H1 (cell line): ENCODE measurements around the gene AVL9. TPM values are rescaled to one million over a fixed set of nuclear protein-coding genes. Genes with fewer than 3 reads are reported as not detected.

Experiments
- CTCF ChIA-PET: fragments of 300-600 bp; sonication (Branson Sonifier 250); formaldehyde crosslinking; loops from one replicate; lab custom pipeline; 2021; ENCODE audit not compliant: partially characterized antibody; lab: Charles Lee
- POLR2A ChIA-PET: fragments of 300-600 bp; sonication (Branson Sonifier 250); formaldehyde crosslinking; loops from one replicate; lab custom pipeline; 2021; ENCODE audit warnings: inconsistent platforms; ENCODE audit not compliant: partially characterized antibody; lab: Charles Lee
- DNase-seq, 2 experiments: peaks; one replicate each; pipeline versions ENCODE4 v3.0.0 to v3.0.0-alpha.2; 2010 to 2022; ENCODE audit warnings: low spot score in 2 of 2, low read depth in 1 of 2, mixed read lengths in 1 of 2
- FAIRE-seq: peaks from 2 replicates; lab custom pipeline; 2011; peaks lifted over from hg19 to GRCh38; lab: Jason Lieb, UNC
- H2AFZ ChIP-seq: 2 replicates; pipeline ENCODE4 v1.8.1; 2012; ENCODE audit warnings: low read length, inconsistent platforms
- H2AK5ac ChIP-seq: 2 replicates; pipeline ENCODE4 v1.6.1; 2013; ENCODE audit warnings: low read depth, low read length
- H2BK120ac ChIP-seq: replicated peaks from 2 replicates; pipeline ENCODE3; 2013; ENCODE audit warnings: low read depth, low read length, inconsistent platforms
- H2BK12ac ChIP-seq: 2 replicates; pipeline ENCODE4 v1.6.1; 2013; ENCODE audit warnings: low read depth, low read length
- H2BK15ac ChIP-seq: 2 replicates; pipeline ENCODE4 v1.6.1; 2013; ENCODE audit warnings: low read length
- H2BK20ac ChIP-seq: 2 replicates; pipeline ENCODE4 v1.6.1; 2013; ENCODE audit warnings: low read length
- H2BK5ac ChIP-seq: 2 replicates; pipeline ENCODE4 v1.6.1; 2013; ENCODE audit warnings: low read depth, low read length
- H3K14ac ChIP-seq: 2 replicates; pipeline ENCODE4 v1.6.1; 2013; ENCODE audit warnings: inconsistent platforms; ENCODE audit not compliant: insufficient read length
- H3K18ac ChIP-seq: 2 replicates; pipeline ENCODE4 v1.6.1; 2013; ENCODE audit warnings: low read length; ENCODE audit errors: extremely low read depth
- H3K23ac ChIP-seq: 2 replicates; pipeline ENCODE4 v1.6.1; 2013; ENCODE audit warnings: inconsistent platforms; ENCODE audit not compliant: insufficient read length
- H3K23me2 ChIP-seq: 2 replicates; pipeline ENCODE4 v1.6.1; 2013; ENCODE audit warnings: low read depth, low read length
- H3K27ac ChIP-seq: 2 replicates; pipeline ENCODE4 v1.6.1; 2011; ENCODE audit warnings: low read depth, low read length, inconsistent platforms
- H3K27me3 ChIP-seq, 4 experiments: replicated peaks in 1 of 4; 1 replicate in 1 of 4; 2 replicates in 3 of 4; pipeline versions ENCODE4 v1.6.1 to v1.8.1; 2011 to 2013; ENCODE audit warnings: low read length in 3 of 4, mild to moderate bottlenecking in 3 of 4, inconsistent platforms in 2 of 4, mixed read lengths in 2 of 4, moderate library complexity in 1 of 4; ENCODE audit not compliant: control insufficient read depth in 3 of 4, insufficient read depth in 3 of 4; ENCODE audit errors: extremely low read depth in 1 of 4
- H3K36me3 ChIP-seq, 4 experiments: 2 replicates each; pipeline versions ENCODE4 v1.6.1 to v1.8.1; 2011 to 2013; ENCODE audit warnings: mild to moderate bottlenecking in 4 of 4, low read length in 3 of 4, moderate library complexity in 2 of 4, control low read depth in 1 of 4, inconsistent platforms in 1 of 4; ENCODE audit not compliant: insufficient read depth in 4 of 4, control insufficient read depth in 2 of 4
- H3K4ac ChIP-seq: replicated peaks from 2 replicates; pipeline ENCODE3; 2013; ENCODE audit warnings: low read length, low read depth, mixed read lengths, inconsistent platforms; ENCODE audit not compliant: insufficient read length
- H3K4me1 ChIP-seq, 4 experiments: replicated peaks in 1 of 4; 1 replicate in 1 of 4; 2 replicates in 3 of 4; pipeline versions ENCODE4 v1.6.1 to v1.8.1; 2011 to 2013; ENCODE audit warnings: low read length in 3 of 4, inconsistent platforms in 2 of 4, mixed read lengths in 1 of 4; ENCODE audit not compliant: insufficient read depth in 4 of 4, control insufficient read depth in 3 of 4
- H3K4me2 ChIP-seq, 2 experiments: 2 replicates each; pipeline versions ENCODE4 v1.6.1 to v1.8.1; 2011 to 2013; ENCODE audit warnings: low read depth in 2 of 2, low read length in 2 of 2, control low read depth in 1 of 2, inconsistent platforms in 1 of 2, mild to moderate bottlenecking in 1 of 2; ENCODE audit not compliant: insufficient read depth in 1 of 2
- H3K4me3 ChIP-seq, 4 experiments: fragments of 200-600, 300-600 bp in 1 of 4; sonication (generic), shearing (Covaris generic), sonication (Bioruptor Twin) in 1 of 4; 2 replicates each; pipeline versions ENCODE4 v1.5.1 to v1.8.1; 2011 to 2016; ENCODE audit warnings: low read length in 4 of 4, low read depth in 3 of 4, control low read depth in 2 of 4, inconsistent platforms in 2 of 4, mild to moderate bottlenecking in 2 of 4, mixed read lengths in 1 of 4, moderate library complexity in 1 of 4; ENCODE audit not compliant: insufficient read depth in 2 of 4; ENCODE audit errors: extremely low read depth in 1 of 4
- H3K56ac ChIP-seq: replicated peaks from 2 replicates; pipeline ENCODE3; 2013; ENCODE audit warnings: low read depth, mild to moderate bottlenecking, mixed read lengths, low read length, inconsistent platforms; ENCODE audit not compliant: insufficient read length
- H3K79me1 ChIP-seq: 2 replicates; pipeline ENCODE4 v1.6.1; 2013; ENCODE audit warnings: low read depth, low read length, control low read depth
- H3K79me2 ChIP-seq, 2 experiments: 2 replicates each; pipeline versions ENCODE4 v1.6.1 to v1.8.1; 2012 to 2013; ENCODE audit warnings: low read length in 2 of 2, mild to moderate bottlenecking in 2 of 2, inconsistent platforms in 1 of 2; ENCODE audit not compliant: insufficient read depth in 2 of 2, control insufficient read depth in 1 of 2
- H3K9ac ChIP-seq, 4 experiments: replicated peaks in 1 of 4; 1 replicate in 1 of 4; 2 replicates in 3 of 4; pipeline versions ENCODE4 v1.6.1 to v1.8.1; 2011 to 2013; ENCODE audit warnings: low read depth in 3 of 4, low read length in 3 of 4, control low read depth in 2 of 4, mild to moderate bottlenecking in 2 of 4, moderate library complexity in 2 of 4, inconsistent platforms in 1 of 4; ENCODE audit errors: extremely low read depth in 1 of 4
- H3K9me3 ChIP-seq, 2 experiments: 2 replicates each; pipeline versions ENCODE4 v1.6.1 to v1.8.1; 2012 to 2013; ENCODE audit warnings: mild to moderate bottlenecking in 2 of 2, moderate library complexity in 2 of 2, control low read depth in 1 of 2, inconsistent platforms in 1 of 2, low read depth in 1 of 2, low read length in 1 of 2, mixed read lengths in 1 of 2; ENCODE audit not compliant: insufficient read depth in 2 of 2
- H4K20me1 ChIP-seq, 2 experiments: replicated peaks in 1 of 2; 2 replicates each; pipeline versions ENCODE3 to v1.8.1; 2011 to 2013; ENCODE audit warnings: inconsistent platforms in 2 of 2, low read length in 2 of 2, mild to moderate bottlenecking in 1 of 2; ENCODE audit not compliant: insufficient read depth in 2 of 2, control insufficient read depth in 1 of 2
- H4K5ac ChIP-seq: 2 replicates; pipeline ENCODE4 v1.6.1; 2013; ENCODE audit warnings: low read length, low read depth, mixed read lengths, inconsistent platforms; ENCODE audit not compliant: insufficient read length
- H4K8ac ChIP-seq: 2 replicates; pipeline ENCODE4 v1.8.0; 2013; ENCODE audit warnings: mild to moderate bottlenecking, moderate library complexity, low read length, inconsistent platforms; ENCODE audit not compliant: insufficient read depth; ENCODE audit errors: extremely low read depth
- H4K91ac ChIP-seq: replicated peaks from 2 replicates; pipeline ENCODE3; 2013; ENCODE audit warnings: low read length, mixed read lengths, inconsistent platforms; ENCODE audit not compliant: insufficient read length
- CREB1 ChIP-seq: IDR thresholded peaks from 2 replicates; pipeline ENCODE4 v1.6.1; 2012; ENCODE audit warnings: inconsistent platforms
- EP300 ChIP-seq, 2 experiments: IDR thresholded peaks; 1 replicate in 1 of 2; 2 replicates in 1 of 2; pipeline ENCODE4 v1.6.1; 2011 to 2012; ENCODE audit warnings: low read depth in 2 of 2, low read length in 2 of 2, mild to moderate bottlenecking in 2 of 2, borderline replicate concordance in 1 of 2, inconsistent platforms in 1 of 2, moderate library complexity in 1 of 2
- FOSL1 ChIP-seq: IDR thresholded peaks from 2 replicates; pipeline ENCODE4 v1.6.1; 2011; ENCODE audit warnings: mild to moderate bottlenecking, low read depth, low read length, moderate library complexity; ENCODE audit not compliant: insufficient read depth
- GABPA ChIP-seq: IDR thresholded peaks from 2 replicates; pipeline ENCODE4 v1.6.1; 2011; ENCODE audit warnings: mild to moderate bottlenecking, low read length, moderate library complexity, borderline replicate concordance; ENCODE audit not compliant: insufficient read depth
- KDM4A ChIP-seq: IDR thresholded peaks from one replicate; pipeline ENCODE4 v1.7.1; 2012; ENCODE audit warnings: low read depth, mild to moderate bottlenecking, moderate library complexity, low read length, inconsistent platforms; ENCODE audit not compliant: severe bottlenecking
- POLR2AphosphoS5 ChIP-seq: IDR thresholded peaks from 2 replicates; pipeline ENCODE4 v1.6.1; 2011; ENCODE audit warnings: low read depth, low read length
- RFX5 ChIP-seq: IDR thresholded peaks from 2 replicates; pipeline ENCODE4 v1.6.1; 2011; ENCODE audit warnings: low read depth, low read length, improper control_type of control experiment, borderline replicate concordance
- WGBS, 2 experiments: shearing (Covaris generic) in 1 of 2; methylation state at CpG; one replicate each; pipeline versions ENCODE4 v1.1.6 to v1.1.7; 2013 to 2015; ENCODE audit warnings: low lambda C conversion rate in 2 of 2, mixed read lengths in 2 of 2, inconsistent platforms in 1 of 2, low coverage in 1 of 2, missing lambda C conversion rate in 1 of 2; ENCODE audit not compliant: insufficient replicate concordance in 2 of 2, insufficient coverage in 1 of 2, insufficient read length in 1 of 2; ENCODE audit errors: extremely low coverage in 1 of 2, missing lambda C conversion rate in 1 of 2; 5-methylcytosine and 5-hydroxymethylcytosine counted together
- polyA plus RNA-seq, 7 experiments: library from polyadenylated mRNA; depleted of rRNA in 3 of 7; stranded (reverse) in 5 of 7; unstranded in 2 of 7; fragments of >200 nt in 5 of 7; fragments of 200-250 nt in 2 of 7; gene quantifications; 1 replicate in 5 of 7; 2 replicates in 1 of 7; 4 replicates in 1 of 7; pipeline versions ENCODE4 v1.2.1 to v1.2.3, GENCODE V29; 2011 to 2013; ENCODE audit warnings: missing spikeins in 2 of 7, mixed read lengths in 2 of 7
- total RNA-seq: library from RNA; stranded (reverse); fragmentation: NEBNext Ultra II Directional; extraction: Animal tissue kit (Norgen Biotek cat#: 25700); gene quantifications from 2 replicates; pipeline ENCODE4 v1.2.1, GENCODE V29; 2021

The AVL9 gene
- total and polyA plus RNA-seq, 2 of the 8 experiments (the other 6 are each of a cell fraction or from before 2014, with no cell fraction given), result 15.5 to 42.1 TPM

GRCh38 chr7:32531402-32531801 is 36.1 kb downstream of the AVL9 start:
- Histone ChIP-seq H2BK12ac (no peak overlapping the region), H2AFZ (no peak overlapping the region), H3K36me3 (no peaks in the 10 kb centered on the region; a peak in 1 of 8 replicates), H3K23ac (no peak overlapping the region), H3K14ac (no peak overlapping the region), H4K5ac (no peak overlapping the region), H3K79me2 (peaks cover 0 to 61% of the 10 kb centered on the region in 2 experiments; a peak in 3 of 4 replicates), H3K27me3 (peaks cover 0 to 1% (median 0%) of the 10 kb centered on the region in 4 experiments; a peak in 1 of 7 replicates), H2BK20ac (no peak overlapping the region), H3K4me3 (no peak overlapping the region), H3K27ac (no peak overlapping the region), H3K9ac (no peak overlapping the region), H4K20me1 (peaks cover 1 to 14% of the 10 kb centered on the region in 2 experiments), H2AK5ac (no peak overlapping the region), H3K56ac (no peak overlapping the region), H3K23me2 (no peaks in the 10 kb centered on the region), H3K18ac (no peak overlapping the region), H3K9me3 (no peaks in the 10 kb centered on the region), H2BK120ac (no peak overlapping the region), H4K8ac (no peak overlapping the region), H3K4me2 (no peak overlapping the region), H3K79me1 (peaks cover 3% of the 10 kb centered on the region; the same call in 1 of the 2 replicates), H4K91ac (no peak overlapping the region), H2BK15ac (no peak overlapping the region), H2BK5ac (no peak overlapping the region), H3K4me1 (peaks cover 11 to 19% (median 11%) of the 10 kb centered on the region in 4 experiments; a peak in 6 of 7 replicates), H3K4ac (no peak overlapping the region)
- WGBS, 2 experiments, result 86% methylated on average over 13 of the region's 13 CpGs; no CpG with 5 or more reads in 1 of the 2 experiments
- TF ChIP-seq GABPA (no peak), CREB1 (no peak), RFX5 (no peak), KDM4A (no peak), FOSL1 (no peak), POLR2AphosphoS5 (no peak), EP300 (IDR thresholded peaks at IDR 0.05; ENCODE audit: borderline replicate concordance in 1 of 2, low read depth in 2 of 2, low read length in 2 of 2) (no peak)
- DNase-seq, result no peak
- no peak for FAIRE-seq
- CTCF ChIA-PET, result interaction anchor here (0.6 kb wide), 1 partner anchor 37 kb away, joined by 3 read pairs; no protein-coding TSS in a partner anchor
- POLR2A ChIA-PET, result interaction anchor here (0.6 to 3.3 kb wide), 4 partner anchors 16 to 176 kb away, joined by 3 to 15 read pairs (median 4); partner anchors contain the start of gene AVL9
